Measurements from ENCODE around the gene SF1.

DNA sequence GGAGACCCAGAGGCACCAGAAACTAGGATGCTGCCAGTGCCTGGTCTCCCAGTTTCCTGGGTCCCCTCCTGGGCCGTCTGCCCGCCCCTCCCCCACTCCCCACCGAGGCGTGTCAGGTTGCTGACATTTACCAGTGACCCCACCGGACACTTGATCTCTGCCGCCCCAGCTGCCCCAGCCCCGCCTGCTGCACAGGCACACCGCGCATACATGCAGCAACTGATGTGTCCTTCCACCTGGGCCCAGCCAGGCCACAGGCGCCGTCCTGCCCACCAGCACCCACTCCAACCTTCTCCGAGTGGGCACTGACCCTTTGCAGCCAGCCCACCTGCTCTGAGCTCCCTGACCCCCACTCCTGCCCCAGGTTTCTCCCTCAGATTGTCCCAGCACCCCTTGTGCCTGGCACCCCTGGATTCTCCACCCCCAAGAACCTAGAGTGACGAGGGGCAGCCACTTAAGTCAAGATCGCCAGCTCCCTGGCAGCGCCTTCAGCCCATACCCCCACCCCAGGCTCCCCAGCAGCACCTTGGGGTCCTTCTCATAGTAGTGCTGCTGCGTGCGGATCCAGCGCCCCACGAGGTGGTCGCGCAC lies 19.1 kb downstream of the SF1 start:
- TF ChIP-seq, protein P1, sequence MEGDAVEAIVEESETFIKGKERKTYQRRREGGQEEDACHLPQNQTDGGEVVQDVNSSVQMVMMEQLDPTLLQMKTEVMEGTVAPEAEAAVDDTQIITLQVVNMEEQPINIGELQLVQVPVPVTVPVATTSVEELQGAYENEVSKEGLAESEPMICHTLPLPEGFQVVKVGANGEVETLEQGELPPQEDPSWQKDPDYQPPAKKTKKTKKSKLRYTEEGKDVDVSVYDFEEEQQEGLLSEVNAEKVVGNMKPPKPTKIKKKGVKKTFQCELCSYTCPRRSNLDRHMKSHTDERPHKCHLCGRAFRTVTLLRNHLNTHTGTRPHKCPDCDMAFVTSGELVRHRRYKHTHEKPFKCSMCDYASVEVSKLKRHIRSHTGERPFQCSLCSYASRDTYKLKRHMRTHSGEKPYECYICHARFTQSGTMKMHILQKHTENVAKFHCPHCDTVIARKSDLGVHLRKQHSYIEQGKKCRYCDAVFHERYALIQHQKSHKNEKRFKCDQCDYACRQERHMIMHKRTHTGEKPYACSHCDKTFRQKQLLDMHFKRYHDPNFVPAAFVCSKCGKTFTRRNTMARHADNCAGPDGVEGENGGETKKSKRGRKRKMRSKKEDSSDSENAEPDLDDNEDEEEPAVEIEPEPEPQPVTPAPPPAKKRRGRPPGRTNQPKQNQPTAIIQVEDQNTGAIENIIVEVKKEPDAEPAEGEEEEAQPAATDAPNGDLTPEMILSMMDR (IDR thresholded peaks at IDR 0.05; ENCODE audit: low read depth, low read length) = no peak
- TF ChIP-seq POLR2A (IDR thresholded peaks at IDR 0.05; ENCODE audit: extremely low read depth, insufficient read length) (no peak), MYC (IDR thresholded peaks at IDR 0.05; ENCODE audit: low read depth, low read length) (no peak)
- TF ChIP-seq, protein P2, sequence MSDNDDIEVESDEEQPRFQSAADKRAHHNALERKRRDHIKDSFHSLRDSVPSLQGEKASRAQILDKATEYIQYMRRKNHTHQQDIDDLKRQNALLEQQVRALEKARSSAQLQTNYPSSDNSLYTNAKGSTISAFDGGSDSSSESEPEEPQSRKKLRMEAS (IDR thresholded peaks at IDR 0.05; ENCODE audit: low read depth, low read length) = no peak
